Breast epithelium (tissue), 4 donors: Measurements from ENCODE around the gene PIR. TPM values are rescaled to one million over a fixed set of nuclear protein-coding genes. Genes with fewer than 3 reads are reported as not detected.

Experiments used
- DNase-seq, 2 donors: peaks; one replicate each; pipeline ENCODE4 v3.0.0-alpha.2; 2019; ENCODE audit warnings: low spot score in 2 of 2
- H3K27ac ChIP-seq, 2 donors: fragments of 200-600 bp; sonication (generic) in 1 of 2; one replicate each; pipeline ENCODE4 v1.5.1; 2016 to 2019; ENCODE audit warnings: mild to moderate bottlenecking in 1 of 2
- H3K27me3 ChIP-seq, 2 donors: fragments of 200-600 bp; sonication (generic) in 1 of 2; one replicate each; pipeline versions ENCODE4 v1.5.1 to v1.6.0; 2017 to 2019; ENCODE audit warnings: control low read depth in 1 of 2, mild to moderate bottlenecking in 1 of 2
- H3K36me3 ChIP-seq: fragments of 200-600 bp; one replicate; pipeline ENCODE4 v1.5.1; 2019
- H3K4me1 ChIP-seq, 2 donors: fragments of 200-600 bp; sonication (generic); one replicate each; pipeline ENCODE4 v1.5.1; 2016 to 2019; ENCODE audit warnings: control low read depth in 1 of 2
- H3K4me3 ChIP-seq, 3 donors: fragments of 200-600 bp; sonication (generic); 1 replicate in 2 of 3; 2 replicates in 1 of 3; pipeline ENCODE4 v1.5.1; 2016 to 2019; ENCODE audit warnings: mild to moderate bottlenecking in 3 of 3, moderate library complexity in 2 of 3
- H3K9me3 ChIP-seq, 2 donors: fragments of 200-600 bp; sonication (generic) in 1 of 2; one replicate each; pipeline ENCODE4 v1.5.1; 2016 to 2019; ENCODE audit warnings: control low read depth in 1 of 2
- POLR2A ChIP-seq: fragments of 450-650 bp; IDR thresholded peaks from one replicate; pipeline ENCODE4 v1.6.1; 2016; ENCODE audit warnings: antibody characterized with exemption, mild to moderate bottlenecking, moderate library complexity
- POLR2AphosphoS5 ChIP-seq, 3 donors: sonication (generic); formaldehyde crosslinking; IDR thresholded peaks; one replicate each; pipeline ENCODE4 v1.6.1; 2017; ENCODE audit warnings: antibody characterized with exemption in 3 of 3
- intact Hi-C: fragments of 100-400 bp; cut with DNase I; formaldehyde crosslinking; loops from one replicate; pipeline ENCODE4 v1.15.1; 2023; ENCODE audit warnings: low total_unique reads
- total RNA-seq, 3 donors: library from RNA; depleted of rRNA; stranded (reverse); fragments of >200 nt; gene quantifications; one replicate each; pipeline ENCODE4 v1.1.0, GENCODE V29; 2016
- TF ChIP-seq, protein P1 (sequence below), 3 donors: fragments of 450-650 bp; IDR thresholded peaks; one replicate each; pipeline ENCODE4 v1.5.1; 2016 to 2017; ENCODE audit warnings: antibody characterized with exemption in 3 of 3, mild to moderate bottlenecking in 3 of 3, moderate library complexity in 3 of 3

The PIR gene
- total RNA-seq, 3 donors from 2014 or later = 11.6 to 20.6 (median 14.4) TPM

DNA sequence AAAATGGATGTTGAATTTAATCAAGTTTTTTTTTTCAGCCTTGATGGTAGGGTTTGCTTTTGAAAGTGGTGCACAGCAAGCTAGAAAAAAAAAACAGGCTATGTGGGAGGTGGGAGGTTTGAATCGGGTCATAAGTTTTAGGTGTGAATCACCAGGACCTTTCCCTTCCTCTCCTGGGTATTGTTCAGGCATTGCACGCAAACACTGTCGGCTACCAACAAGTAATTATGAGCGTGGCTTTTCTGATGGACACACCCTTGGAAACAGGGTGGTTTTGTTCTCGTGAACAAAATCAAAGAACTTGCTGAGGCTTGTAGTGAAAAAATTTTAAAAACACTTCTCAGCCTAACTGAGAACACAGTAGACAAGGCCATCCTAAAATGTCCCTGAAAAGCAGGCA is 18.1 kb downstream of the PIR start:
- intact Hi-C loops = no loop called here
- H3K27ac ChIP-seq = peak overlapping the region in 1 of 2 donors; percentile 44
- peaks cover 0 to 10% of the 10 kb centered on the region in 2 donors for H3K27me3 ChIP-seq
- no peak overlapping the region for H3K4me3 ChIP-seq
- H3K4me1 ChIP-seq = no peaks in the 10 kb centered on the region
- no peaks in the 10 kb centered on the region for H3K9me3 ChIP-seq
- no peaks in the 10 kb centered on the region for H3K36me3 ChIP-seq
- no peak for DNase-seq
- no peak for TF ChIP-seq POLR2AphosphoS5 (IDR thresholded peaks at IDR 0.05)
- TF ChIP-seq POLR2A = no peak
- TF ChIP-seq, protein P1, sequence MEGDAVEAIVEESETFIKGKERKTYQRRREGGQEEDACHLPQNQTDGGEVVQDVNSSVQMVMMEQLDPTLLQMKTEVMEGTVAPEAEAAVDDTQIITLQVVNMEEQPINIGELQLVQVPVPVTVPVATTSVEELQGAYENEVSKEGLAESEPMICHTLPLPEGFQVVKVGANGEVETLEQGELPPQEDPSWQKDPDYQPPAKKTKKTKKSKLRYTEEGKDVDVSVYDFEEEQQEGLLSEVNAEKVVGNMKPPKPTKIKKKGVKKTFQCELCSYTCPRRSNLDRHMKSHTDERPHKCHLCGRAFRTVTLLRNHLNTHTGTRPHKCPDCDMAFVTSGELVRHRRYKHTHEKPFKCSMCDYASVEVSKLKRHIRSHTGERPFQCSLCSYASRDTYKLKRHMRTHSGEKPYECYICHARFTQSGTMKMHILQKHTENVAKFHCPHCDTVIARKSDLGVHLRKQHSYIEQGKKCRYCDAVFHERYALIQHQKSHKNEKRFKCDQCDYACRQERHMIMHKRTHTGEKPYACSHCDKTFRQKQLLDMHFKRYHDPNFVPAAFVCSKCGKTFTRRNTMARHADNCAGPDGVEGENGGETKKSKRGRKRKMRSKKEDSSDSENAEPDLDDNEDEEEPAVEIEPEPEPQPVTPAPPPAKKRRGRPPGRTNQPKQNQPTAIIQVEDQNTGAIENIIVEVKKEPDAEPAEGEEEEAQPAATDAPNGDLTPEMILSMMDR (IDR thresholded peaks at IDR 0.05) = no peak

DNA sequence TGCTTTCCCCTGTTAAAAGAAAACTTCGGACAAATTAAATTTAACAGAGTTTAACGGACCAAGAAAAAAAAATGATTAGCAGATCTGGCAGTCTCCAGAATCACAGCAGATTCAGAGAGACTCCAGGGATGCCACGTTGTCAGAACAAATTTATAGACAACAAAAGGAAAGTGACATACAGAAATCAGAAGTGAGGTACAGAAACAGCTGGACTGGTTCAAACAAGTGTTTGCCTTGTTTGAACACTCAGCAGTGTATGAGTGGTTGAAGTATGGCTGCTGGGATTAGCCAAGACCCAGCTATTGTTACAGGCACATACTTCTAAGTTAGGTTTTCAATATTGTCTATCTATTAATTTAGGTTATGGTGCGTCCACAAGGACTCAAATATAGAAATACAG is 19.1 kb downstream of the PIR start:
- no peak overlapping the region for H3K4me3 ChIP-seq
- H3K27me3 ChIP-seq = peaks cover 0 to 10% of the 10 kb centered on the region in 2 donors
- DNase-seq = no peak
- intact Hi-C loops = no loop called here
- TF ChIP-seq POLR2AphosphoS5 (IDR thresholded peaks at IDR 0.05) = no peak
- TF ChIP-seq, protein P1 (IDR thresholded peaks at IDR 0.05) = no peak
- TF ChIP-seq POLR2A = no peak
- H3K36me3 ChIP-seq = no peaks in the 10 kb centered on the region
- no peaks in the 10 kb centered on the region for H3K9me3 ChIP-seq
- H3K27ac ChIP-seq = no peak overlapping the region
- no peaks in the 10 kb centered on the region for H3K4me1 ChIP-seq

DNA sequence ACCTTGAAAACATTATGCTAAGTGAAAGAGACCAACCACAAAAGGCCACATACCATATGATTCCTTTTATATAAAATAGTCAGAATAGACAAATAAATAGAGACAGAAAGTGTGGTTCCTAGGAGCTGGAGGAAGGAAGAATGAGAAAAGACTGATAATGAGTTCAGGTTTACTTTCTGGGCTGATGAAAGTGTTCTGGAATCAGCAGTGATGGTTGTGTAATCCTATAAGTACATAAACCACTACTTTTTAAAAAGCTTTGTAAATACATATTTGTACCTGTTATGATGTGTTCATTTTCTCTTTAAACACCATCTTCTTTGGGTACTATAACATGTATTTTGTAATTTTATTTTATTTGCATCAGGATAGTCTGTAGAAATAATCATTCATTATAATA is 20.6 kb downstream of the PIR start:
- TF ChIP-seq POLR2A (no peak), POLR2AphosphoS5 (IDR thresholded peaks at IDR 0.05) (no peak)
- TF ChIP-seq, protein P1 (IDR thresholded peaks at IDR 0.05) = no peak
- Histone ChIP-seq H3K27me3 (peaks cover 0 to 8% of the 10 kb centered on the region in 2 donors), H3K4me1 (no peaks in the 10 kb centered on the region), H3K9me3 (no peaks in the 10 kb centered on the region), H3K4me3 (no peak overlapping the region), H3K27ac (no peak overlapping the region), H3K36me3 (no peaks in the 10 kb centered on the region)
- no peak for DNase-seq
- intact Hi-C loops = no loop called here

DNA sequence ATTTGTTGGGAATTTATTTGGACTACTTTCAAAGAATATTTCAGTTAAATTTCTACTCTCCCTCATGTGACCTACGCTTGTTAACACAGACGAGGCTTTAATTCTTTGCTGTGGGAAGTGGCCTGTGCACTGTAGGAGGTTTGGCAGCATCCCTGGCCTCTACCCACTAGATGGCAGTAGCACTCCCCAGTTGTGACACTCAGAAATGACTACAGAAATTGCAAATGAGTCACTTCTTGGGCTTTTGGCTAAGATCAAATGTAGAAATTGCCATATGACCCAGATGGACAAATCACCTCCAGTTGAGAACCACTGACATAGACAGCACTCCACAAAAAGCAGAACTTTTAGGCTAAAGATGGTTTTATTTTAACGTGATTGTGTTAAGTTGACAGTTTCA is 22.1 kb downstream of the PIR start:
- TF ChIP-seq, protein P1 (IDR thresholded peaks at IDR 0.05) = peak; percentile 44 to 60 (median 54)
- TF ChIP-seq POLR2A = no peak
- Histone ChIP-seq H3K9me3 (no peaks in the 10 kb centered on the region), H3K4me1 (no peaks in the 10 kb centered on the region), H3K27ac (no peak overlapping the region), H3K4me3 (no peak overlapping the region), H3K27me3 (peaks cover 0 to 16% of the 10 kb centered on the region in 2 donors), H3K36me3 (no peaks in the 10 kb centered on the region)
- intact Hi-C loops = no loop called here
- DNase-seq = peak; percentile 33 to 51

DNA sequence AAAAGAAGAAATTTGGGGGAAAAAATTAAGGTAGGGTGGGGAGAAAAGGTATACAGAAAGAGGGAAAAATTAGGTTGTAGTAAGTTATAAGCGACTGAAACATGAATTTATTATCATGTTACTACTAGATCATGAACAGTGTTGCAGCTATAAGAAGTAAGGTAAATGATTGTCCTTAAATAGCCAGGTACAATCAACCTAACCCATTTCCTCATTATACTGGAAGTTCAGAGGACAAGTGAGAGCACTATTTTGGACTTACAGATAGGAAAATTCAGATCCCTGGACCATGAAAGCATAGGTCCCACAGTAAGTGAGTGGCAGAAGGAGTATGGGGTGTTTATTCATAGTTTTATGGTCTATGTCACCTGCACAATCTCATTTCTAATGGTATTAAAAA is 23.5 kb downstream of the PIR start:
- H3K27ac ChIP-seq = no peak overlapping the region
- no peak overlapping the region for H3K4me3 ChIP-seq
- H3K36me3 ChIP-seq = no peaks in the 10 kb centered on the region
- intact Hi-C loops = no loop called here
- DNase-seq = no peak
- H3K9me3 ChIP-seq = no peaks in the 10 kb centered on the region
- no peaks in the 10 kb centered on the region for H3K4me1 ChIP-seq
- peaks cover 0 to 14% of the 10 kb centered on the region in 2 donors for H3K27me3 ChIP-seq
- TF ChIP-seq POLR2A (no peak), POLR2AphosphoS5 (IDR thresholded peaks at IDR 0.05) (no peak)
- TF ChIP-seq, protein P1 (IDR thresholded peaks at IDR 0.05) = no peak
